Body of pancreas (tissue), 4 donors: ENCODE data around the gene UGGT2.

ENCODE experiments used
- CTCF ChIP-seq, 7 experiments: fragments of 450-650 bp in 4 of 7; fragments of 200-600 bp in 3 of 7; sonication (generic) in 3 of 7; IDR thresholded peaks; one replicate each; pipeline ENCODE4 v1.5.1; 2016 to 2019; ENCODE audit warnings: antibody characterized with exemption in 7 of 7
- POLR2A ChIP-seq, 3 donors: fragments of 450-650 bp; IDR thresholded peaks; one replicate each; pipeline ENCODE4 v1.6.1; 2016; ENCODE audit warnings: antibody characterized with exemption in 3 of 3, mild to moderate bottlenecking in 2 of 3

GRCh38 chr13:95814495-95814894, 238.7 kb downstream of the UGGT2 start:
- TF ChIP-seq CTCF (IDR thresholded peaks at IDR 0.05) (no peak), POLR2A (IDR thresholded peaks at IDR 0.05) (no peak)
